ENCODE data around the gene WIPF1.

The WIPF1 gene

GRCh38 chr2:174527101-174527721 is 70.4 kb downstream of the WIPF1 start:
- Histone ChIP-seq H2BK12ac (ENCODE audit: low read length in 2 of 2) (no peak overlapping the region), H4K91ac (ENCODE audit: low read length) (no peak overlapping the region), H3K27ac (ENCODE audit: low read length, poor library complexity, severe bottlenecking) (no peak overlapping the region), H2BK120ac (ENCODE audit: low read depth, low read length) (no peak overlapping the region), H4K8ac (ENCODE audit: low read length) (no peak overlapping the region), H2AFZ (ENCODE audit: low read depth, low read length) (no peak overlapping the region), H3K18ac (ENCODE audit: low read depth in 1 of 2, low read length in 2 of 2) (no peak overlapping the region), H3K23ac (ENCODE audit: low read length in 2 of 2) (no peak overlapping the region), H2AK5ac (ENCODE audit: low read length, severe bottlenecking) (no peak overlapping the region), H3K27me3 (ENCODE audit: control insufficient read depth in 1 of 2, insufficient read depth in 1 of 2, low read length in 2 of 2) (peaks cover 6 to 7% of the 10 kb centered on the region in 2 experiments), H3K4ac (ENCODE audit: low read depth in 1 of 2, low read length in 2 of 2) (no peak overlapping the region), H3K14ac (ENCODE audit: low read length in 2 of 2) (no peak overlapping the region), H3K4me1 (ENCODE audit: control insufficient read depth, insufficient read depth, low read depth, low read length) (no peaks in the 10 kb centered on the region), H3K36me3 (ENCODE audit: control insufficient read depth in 1 of 2, insufficient read depth in 2 of 2, low read depth in 1 of 2, low read length in 2 of 2) (no peaks in the 10 kb centered on the region), H2BK15ac (ENCODE audit: low read depth, poor library complexity, severe bottlenecking) (no peak overlapping the region), H3K9me3 (ENCODE audit: control insufficient read depth, low read length) (peaks cover 7% of the 10 kb centered on the region), H3K79me1 (replicated peaks; ENCODE audit: low read length, poor library complexity, severe bottlenecking) (no peaks in the 10 kb centered on the region), H2BK5ac (ENCODE audit: low read depth, low read length, poor library complexity, severe bottlenecking) (no peak overlapping the region), H3K4me2 (ENCODE audit: low read length, poor library complexity, severe bottlenecking) (no peak overlapping the region), H3K4me3 (ENCODE audit: insufficient read depth in 1 of 2, low read depth in 1 of 2, low read length in 2 of 2) (no peak overlapping the region), H3K9ac (ENCODE audit: low read length) (no peak overlapping the region)
- 81% methylated on average over 3 of the region's 3 CpGs for WGBS
- DNase-seq, result no peak

GRCh38 chr2:174524527-174524926 is 73.1 kb downstream of the WIPF1 start:
- no peak overlapping the region for H3K4ac ChIP-seq (ENCODE audit: low read depth in 1 of 2, low read length in 2 of 2)
- no peaks in the 10 kb centered on the region for H3K36me3 ChIP-seq (ENCODE audit: control insufficient read depth in 1 of 2, insufficient read depth in 2 of 2, low read depth in 1 of 2, low read length in 2 of 2)
- no peak overlapping the region for H4K91ac ChIP-seq (ENCODE audit: low read length)
- no peak overlapping the region for H2BK120ac ChIP-seq (ENCODE audit: low read depth, low read length)
- H2BK12ac ChIP-seq (ENCODE audit: low read length in 2 of 2), result no peak overlapping the region
- H3K4me2 ChIP-seq (ENCODE audit: low read length, poor library complexity, severe bottlenecking), result no peak overlapping the region
- peaks cover 13 to 25% of the 10 kb centered on the region in 2 experiments for H3K27me3 ChIP-seq (ENCODE audit: control insufficient read depth in 1 of 2, insufficient read depth in 1 of 2, low read length in 2 of 2)
- no peak overlapping the region for H3K18ac ChIP-seq (ENCODE audit: low read depth in 1 of 2, low read length in 2 of 2)
- H2BK15ac ChIP-seq (ENCODE audit: low read depth, poor library complexity, severe bottlenecking), result no peak overlapping the region
- no peak overlapping the region for H2BK5ac ChIP-seq (ENCODE audit: low read depth, low read length, poor library complexity, severe bottlenecking)
- no peak overlapping the region for H3K23ac ChIP-seq (ENCODE audit: low read length in 2 of 2)
- no peak overlapping the region for H4K8ac ChIP-seq (ENCODE audit: low read length)
- H3K4me1 ChIP-seq (ENCODE audit: control insufficient read depth, insufficient read depth, low read depth, low read length), result no peaks in the 10 kb centered on the region
- no peak overlapping the region for H3K27ac ChIP-seq (ENCODE audit: low read length, poor library complexity, severe bottlenecking)
- DNase-seq, result no peak
- H2AK5ac ChIP-seq (ENCODE audit: low read length, severe bottlenecking), result no peak overlapping the region
- H2AFZ ChIP-seq (ENCODE audit: low read depth, low read length), result no peak overlapping the region
- H3K14ac ChIP-seq (ENCODE audit: low read length in 2 of 2), result no peak overlapping the region
- no peaks in the 10 kb centered on the region for H3K79me1 ChIP-seq (replicated peaks; ENCODE audit: low read length, poor library complexity, severe bottlenecking)
- peaks cover 7% of the 10 kb centered on the region for H3K9me3 ChIP-seq (ENCODE audit: control insufficient read depth, low read length)
- no peak overlapping the region for H3K4me3 ChIP-seq (ENCODE audit: insufficient read depth in 1 of 2, low read depth in 1 of 2, low read length in 2 of 2)
- over 99% methylated on average over 2 of the region's 2 CpGs for WGBS
- H3K9ac ChIP-seq (ENCODE audit: low read length), result no peak overlapping the region

- H4K91ac ChIP-seq (ENCODE audit: low read length), result no peak overlapping the region
- no peak overlapping the region for H2BK15ac ChIP-seq (ENCODE audit: low read depth, poor library complexity, severe bottlenecking)
- H2AK5ac ChIP-seq (ENCODE audit: low read length, severe bottlenecking), result no peak overlapping the region
- no peak overlapping the region for H3K4me3 ChIP-seq (ENCODE audit: insufficient read depth in 1 of 2, low read depth in 1 of 2, low read length in 2 of 2)
- H2BK120ac ChIP-seq (ENCODE audit: low read depth, low read length), result no peak overlapping the region
- H3K9ac ChIP-seq (ENCODE audit: low read length), result no peak overlapping the region
- H3K36me3 ChIP-seq (ENCODE audit: control insufficient read depth in 1 of 2, insufficient read depth in 2 of 2, low read depth in 1 of 2, low read length in 2 of 2), result no peaks in the 10 kb centered on the region
- H3K14ac ChIP-seq (ENCODE audit: low read length in 2 of 2), result no peak overlapping the region
- H4K8ac ChIP-seq (ENCODE audit: low read length), result no peak overlapping the region
- peaks cover under 1% of the 10 kb centered on the region for H3K9me3 ChIP-seq (ENCODE audit: control insufficient read depth, low read length)
- peaks cover 13 to 28% of the 10 kb centered on the region in 2 experiments for H3K27me3 ChIP-seq (ENCODE audit: control insufficient read depth in 1 of 2, insufficient read depth in 1 of 2, low read length in 2 of 2)
- 74% methylated on average over 3 of the region's 3 CpGs for WGBS
- no peak overlapping the region for H2BK5ac ChIP-seq (ENCODE audit: low read depth, low read length, poor library complexity, severe bottlenecking)
- no peak overlapping the region for H2AFZ ChIP-seq (ENCODE audit: low read depth, low read length)
- no peak overlapping the region for H3K4me2 ChIP-seq (ENCODE audit: low read length, poor library complexity, severe bottlenecking)
- no peaks in the 10 kb centered on the region for H3K79me1 ChIP-seq (replicated peaks; ENCODE audit: low read length, poor library complexity, severe bottlenecking)
- H2BK12ac ChIP-seq (ENCODE audit: low read length in 2 of 2), result no peak overlapping the region
- no peaks in the 10 kb centered on the region for H3K4me1 ChIP-seq (ENCODE audit: control insufficient read depth, insufficient read depth, low read depth, low read length)
- no peak overlapping the region for H3K18ac ChIP-seq (ENCODE audit: low read depth in 1 of 2, low read length in 2 of 2)
- no peak overlapping the region for H3K4ac ChIP-seq (ENCODE audit: low read depth in 1 of 2, low read length in 2 of 2)
- H3K23ac ChIP-seq (ENCODE audit: low read length in 2 of 2), result no peak overlapping the region
- no peak overlapping the region for H3K27ac ChIP-seq (ENCODE audit: low read length, poor library complexity, severe bottlenecking)
- DNase-seq, result no peak
Observed at GRCh38 chr2:174522553-174522952, 75.1 kb downstream of the WIPF1 start.

DNA sequence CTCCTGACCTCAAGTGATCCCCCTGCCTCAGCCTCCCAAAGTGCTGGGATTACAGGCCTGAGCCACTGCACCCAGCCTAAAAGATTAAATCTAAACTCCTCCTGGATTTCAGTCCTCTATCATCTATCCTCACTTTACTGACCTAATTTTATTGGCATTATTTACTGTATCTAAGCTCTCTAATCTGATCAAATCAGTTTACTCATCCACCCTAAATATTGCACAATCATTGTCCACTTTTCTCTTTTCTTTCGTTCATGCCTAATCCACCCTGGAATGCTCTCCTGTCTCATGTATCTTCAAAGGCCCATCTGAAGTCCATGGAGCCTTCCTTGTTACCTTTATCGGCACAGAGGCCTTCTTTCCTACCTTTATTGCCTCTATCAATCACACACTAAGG is 79.2 kb downstream of the WIPF1 start:
- Histone ChIP-seq H2BK5ac (ENCODE audit: low read depth, low read length, poor library complexity, severe bottlenecking) (no peak overlapping the region), H3K18ac (ENCODE audit: low read depth in 1 of 2, low read length in 2 of 2) (no peak overlapping the region), H3K4ac (ENCODE audit: low read depth in 1 of 2, low read length in 2 of 2) (no peak overlapping the region), H3K23ac (ENCODE audit: low read length in 2 of 2) (no peak overlapping the region), H2AFZ (ENCODE audit: low read depth, low read length) (no peak overlapping the region), H3K4me1 (ENCODE audit: control insufficient read depth, insufficient read depth, low read depth, low read length) (no peaks in the 10 kb centered on the region), H3K27me3 (ENCODE audit: control insufficient read depth in 1 of 2, insufficient read depth in 1 of 2, low read length in 2 of 2) (peaks cover 7 to 21% of the 10 kb centered on the region in 2 experiments), H3K36me3 (ENCODE audit: control insufficient read depth in 1 of 2, insufficient read depth in 2 of 2, low read depth in 1 of 2, low read length in 2 of 2) (no peaks in the 10 kb centered on the region), H2BK12ac (ENCODE audit: low read length in 2 of 2) (no peak overlapping the region), H3K14ac (ENCODE audit: low read length in 2 of 2) (no peak overlapping the region), H2AK5ac (ENCODE audit: low read length, severe bottlenecking) (no peak overlapping the region), H2BK120ac (ENCODE audit: low read depth, low read length) (no peak overlapping the region), H2BK15ac (ENCODE audit: low read depth, poor library complexity, severe bottlenecking) (no peak overlapping the region), H3K9me3 (ENCODE audit: control insufficient read depth, low read length) (no peaks in the 10 kb centered on the region), H3K27ac (ENCODE audit: low read length, poor library complexity, severe bottlenecking) (no peak overlapping the region), H3K4me3 (ENCODE audit: insufficient read depth in 1 of 2, low read depth in 1 of 2, low read length in 2 of 2) (no peak overlapping the region), H4K8ac (ENCODE audit: low read length) (no peak overlapping the region), H3K4me2 (ENCODE audit: low read length, poor library complexity, severe bottlenecking) (no peak overlapping the region), H3K9ac (ENCODE audit: low read length) (no peak overlapping the region), H3K79me1 (replicated peaks; ENCODE audit: low read length, poor library complexity, severe bottlenecking) (no peaks in the 10 kb centered on the region), H4K91ac (ENCODE audit: low read length) (no peak overlapping the region)
- DNase-seq, result no peak
- WGBS, result 73% methylated on average over 1 of the region's 2 CpGs
